Liver (tissue), 9 donors: ENCODE data around the gene CCL16. TPM values are rescaled to one million over a fixed set of nuclear protein-coding genes. Genes with fewer than 3 reads are reported as not detected.

Experiments
- DNase-seq: peaks from one replicate; pipeline ENCODE4 v3.0.0-alpha.2; 2017; ENCODE audit warnings: low spot score
- H3K27ac ChIP-seq, 2 donors: one replicate each; pipeline ENCODE4 v1.7.0; 2013; ENCODE audit warnings: inconsistent platforms in 2 of 2, low read length in 2 of 2, control low read depth in 1 of 2, low read depth in 1 of 2, mild to moderate bottlenecking in 1 of 2
- H3K27me3 ChIP-seq, 4 donors: one replicate each; pipeline versions ENCODE4 v1.6.1 to v1.7.0; 2013; ENCODE audit warnings: low read length in 3 of 4, inconsistent platforms in 1 of 4, mild to moderate bottlenecking in 1 of 4, moderate library complexity in 1 of 4; ENCODE audit not compliant: control insufficient read depth in 4 of 4, insufficient read depth in 4 of 4
- H3K36me3 ChIP-seq, 4 donors: one replicate each; pipeline versions ENCODE4 v1.6.1 to v1.7.0; 2013; ENCODE audit warnings: low read length in 3 of 4, mild to moderate bottlenecking in 3 of 4, low read depth in 1 of 4, moderate library complexity in 1 of 4; ENCODE audit not compliant: control insufficient read depth in 4 of 4, insufficient read depth in 3 of 4
- H3K4me1 ChIP-seq, 4 donors: one replicate each; pipeline versions ENCODE4 v1.6.1 to v1.7.0; 2013; ENCODE audit warnings: low read length in 3 of 4, mild to moderate bottlenecking in 3 of 4, moderate library complexity in 1 of 4; ENCODE audit not compliant: control insufficient read depth in 4 of 4, insufficient read depth in 4 of 4
- H3K4me3 ChIP-seq, 3 donors: one replicate each; pipeline versions ENCODE4 v1.6.1 to v1.7.0; 2013; ENCODE audit warnings: low read length in 3 of 3, control low read depth in 1 of 3, low read depth in 1 of 3, mild to moderate bottlenecking in 1 of 3
- H3K9ac ChIP-seq, 2 donors: one replicate each; pipeline ENCODE4 v1.7.0; 2013; ENCODE audit warnings: low read length in 2 of 2, mild to moderate bottlenecking in 2 of 2, moderate library complexity in 2 of 2, control low read depth in 1 of 2, low read depth in 1 of 2
- H3K9me3 ChIP-seq, 4 donors: one replicate each; pipeline versions ENCODE4 v1.6.1 to v1.7.0; 2013; ENCODE audit warnings: low read length in 3 of 4; ENCODE audit not compliant: control insufficient read depth in 4 of 4
- EGR1 ChIP-seq, 2 donors: IDR thresholded peaks; 2 replicates each; pipeline ENCODE4 v1.6.1; 2016 to 2018; ENCODE audit warnings: antibody characterized with exemption in 2 of 2, low read depth in 2 of 2
- FOXA1 ChIP-seq: IDR thresholded peaks from 2 replicates; pipeline ENCODE4 v1.6.1; 2016; ENCODE audit warnings: antibody characterized with exemption
- FOXA2 ChIP-seq: IDR thresholded peaks from 2 replicates; pipeline ENCODE4 v1.6.1; 2016; ENCODE audit warnings: antibody characterized with exemption
- GABPA ChIP-seq, 2 donors: IDR thresholded peaks in 1 of 2; conservative IDR thresholded peaks in 1 of 2; 2 replicates each; pipeline ENCODE4 v1.6.1; 2016; ENCODE audit warnings: antibody characterized with exemption in 2 of 2, mild to moderate bottlenecking in 1 of 2, moderate library complexity in 1 of 2
- HNF4A ChIP-seq, 2 donors: conservative IDR thresholded peaks; 2 replicates each; pipeline ENCODE4 v1.6.1; 2016; ENCODE audit warnings: antibody characterized with exemption in 2 of 2, mild to moderate bottlenecking in 2 of 2
- HNF4G ChIP-seq: IDR thresholded peaks from 2 replicates; pipeline ENCODE4 v1.6.1; 2016; ENCODE audit warnings: antibody characterized with exemption
- JUND ChIP-seq, 2 donors: IDR thresholded peaks; 2 replicates each; pipeline ENCODE4 v1.6.1; 2016; ENCODE audit warnings: antibody characterized with exemption in 2 of 2
- NR2F2 ChIP-seq: IDR thresholded peaks from 2 replicates; pipeline ENCODE4 v1.6.1; 2016; ENCODE audit warnings: antibody characterized with exemption
- RAD21 ChIP-seq, 2 donors: IDR thresholded peaks; 2 replicates each; pipeline ENCODE4 v1.6.1; 2016; ENCODE audit warnings: antibody characterized with exemption in 2 of 2, mild to moderate bottlenecking in 2 of 2
- RXRA ChIP-seq, 2 donors: IDR thresholded peaks; 2 replicates each; pipeline ENCODE4 v1.6.1; 2017 to 2018; ENCODE audit warnings: antibody characterized with exemption in 2 of 2, mild to moderate bottlenecking in 1 of 2
- SP1 ChIP-seq: IDR thresholded peaks from 2 replicates; pipeline ENCODE4 v1.6.1; 2018; ENCODE audit warnings: antibody characterized with exemption, mild to moderate bottlenecking
- TAF1 ChIP-seq: conservative IDR thresholded peaks from 2 replicates; pipeline ENCODE4 v1.6.1; 2016; ENCODE audit warnings: antibody characterized with exemption, mild to moderate bottlenecking
- YY1 ChIP-seq: IDR thresholded peaks from 2 replicates; pipeline ENCODE4 v1.6.1; 2016; ENCODE audit warnings: antibody characterized with exemption, mild to moderate bottlenecking
- WGBS: extraction: QIAGEN DNeasy Blood & Tissue Kit; methylation state at CpG from one replicate; pipeline ENCODE4 v1.1.7; 2013; 5-methylcytosine and 5-hydroxymethylcytosine counted together
- polyA plus RNA-seq, 2 donors: library from polyadenylated mRNA; stranded (reverse) in 1 of 2; unstranded in 1 of 2; fragments of 200-250 nt in 1 of 2; fragments of >200 nt in 1 of 2; fragmentation: Nextera tagmentation in 1 of 2; extraction: Ambion mirVana in 1 of 2; gene quantifications; one replicate each; pipeline versions ENCODE4 v1.2.1 to v1.2.3, GENCODE V29; 2013 to 2015
- total RNA-seq, 2 donors: library from RNA; depleted of rRNA; stranded (reverse); fragments of >200 nt; gene quantifications; one replicate each; pipeline ENCODE4 v1.2.3, GENCODE V29; 2014
- TF ChIP-seq, protein P1 (sequence below): IDR thresholded peaks from 2 replicates; pipeline ENCODE4 v1.6.1; 2016; ENCODE audit warnings: antibody characterized with exemption
- TF ChIP-seq, protein P2 (sequence below): IDR thresholded peaks from 2 replicates; pipeline ENCODE4 v1.6.1; 2016; ENCODE audit warnings: antibody characterized with exemption
- TF ChIP-seq, protein P3 (sequence below): IDR thresholded peaks from 2 replicates; pipeline ENCODE4 v1.6.1; 2016; ENCODE audit warnings: antibody characterized with exemption
- TF ChIP-seq, protein P4 (sequence below): IDR thresholded peaks from 2 replicates; pipeline ENCODE4 v1.6.1; 2016; ENCODE audit warnings: antibody characterized with exemption, mild to moderate bottlenecking
- TF ChIP-seq, protein P5 (sequence below): fragments of 150-350 bp; IDR thresholded peaks from 2 replicates; pipeline ENCODE4 v1.5.1; 2017; ENCODE audit warnings: improper control_type of control experiment, low read depth, low read length; ENCODE audit not compliant: missing input control
- donor health status: healthy.
- donor health status: healthy.
- donor health status: healthy.
- donor health status: healthy.
- donor health status: healthy.

CCL16 gene, protein sequence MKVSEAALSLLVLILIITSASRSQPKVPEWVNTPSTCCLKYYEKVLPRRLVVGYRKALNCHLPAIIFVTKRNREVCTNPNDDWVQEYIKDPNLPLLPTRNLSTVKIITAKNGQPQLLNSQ
- total RNA-seq (10 to 100 TPM in 1 of 2 donors, under 1 TPM in 1; 0.65 to 22.3 TPM), polyA plus RNA-seq (10 to 100 TPM in 1 of 2 donors, 1 to 10 TPM in 1; 8.1 to 21.7 TPM)

DNA sequence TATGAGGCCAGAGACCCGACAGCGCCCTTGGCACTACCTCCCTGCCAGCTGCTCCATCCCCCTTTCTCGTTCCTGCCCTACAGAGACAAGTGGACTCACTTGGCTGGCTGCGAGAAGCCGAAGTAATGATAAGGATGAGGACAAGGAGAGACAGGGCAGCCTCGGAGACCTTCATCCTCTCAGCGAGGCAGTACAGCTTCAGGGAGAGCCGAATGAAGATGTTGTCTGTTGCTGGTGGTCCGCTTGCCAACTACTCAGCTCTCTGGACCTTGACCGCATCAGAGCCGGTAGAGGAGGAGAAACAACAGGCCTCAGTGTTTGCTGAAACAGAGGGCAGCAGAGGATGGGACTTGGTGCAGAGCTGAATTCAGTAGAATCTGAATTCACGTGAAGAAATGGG, at the start of gene CCL16:
Gene CCL16, minus strand, starts transcription at position 252 of the 400 bp plus-strand sequence. Its CDS starts 77 bp downstream, at position 175.
- Histone ChIP-seq H3K9me3 (no peaks in the 10 kb centered on the region), H3K4me3 (peak within 1 kb of the TSS; percentile 51 to 81 (median 61)), H3K27ac (peak within 1 kb of the TSS; percentile 72 to 90), H3K4me1 (peaks cover 16 to 51% (median 38%) of the 10 kb centered on the region in 4 donors), H3K9ac (peak within 1 kb of the TSS; percentile 74 to 77), H3K36me3 (peaks cover 0 to 7% (median under 1%) of the 10 kb centered on the region in 4 donors), H3K27me3 (no peaks in the 10 kb centered on the region)
- WGBS: 35% methylated on average over 12 of the region's 12 CpGs
- no peak for DNase-seq
- TF ChIP-seq, protein P1, sequence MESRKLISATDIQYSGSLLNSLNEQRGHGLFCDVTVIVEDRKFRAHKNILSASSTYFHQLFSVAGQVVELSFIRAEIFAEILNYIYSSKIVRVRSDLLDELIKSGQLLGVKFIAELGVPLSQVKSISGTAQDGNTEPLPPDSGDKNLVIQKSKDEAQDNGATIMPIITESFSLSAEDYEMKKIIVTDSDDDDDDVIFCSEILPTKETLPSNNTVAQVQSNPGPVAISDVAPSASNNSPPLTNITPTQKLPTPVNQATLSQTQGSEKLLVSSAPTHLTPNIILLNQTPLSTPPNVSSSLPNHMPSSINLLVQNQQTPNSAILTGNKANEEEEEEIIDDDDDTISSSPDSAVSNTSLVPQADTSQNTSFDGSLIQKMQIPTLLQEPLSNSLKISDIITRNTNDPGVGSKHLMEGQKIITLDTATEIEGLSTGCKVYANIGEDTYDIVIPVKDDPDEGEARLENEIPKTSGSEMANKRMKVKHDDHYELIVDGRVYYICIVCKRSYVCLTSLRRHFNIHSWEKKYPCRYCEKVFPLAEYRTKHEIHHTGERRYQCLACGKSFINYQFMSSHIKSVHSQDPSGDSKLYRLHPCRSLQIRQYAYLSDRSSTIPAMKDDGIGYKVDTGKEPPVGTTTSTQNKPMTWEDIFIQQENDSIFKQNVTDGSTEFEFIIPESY: no peak
- peak; percentile 80 for TF ChIP-seq HNF4G
- TF ChIP-seq, protein P2, sequence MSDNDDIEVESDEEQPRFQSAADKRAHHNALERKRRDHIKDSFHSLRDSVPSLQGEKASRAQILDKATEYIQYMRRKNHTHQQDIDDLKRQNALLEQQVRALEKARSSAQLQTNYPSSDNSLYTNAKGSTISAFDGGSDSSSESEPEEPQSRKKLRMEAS: no peak
- no peak for TF ChIP-seq NR2F2
- peak in 1 of 2 donors; percentile 6 for TF ChIP-seq JUND (IDR thresholded peaks at IDR 0.05)
- no peak for TF ChIP-seq EGR1 (IDR thresholded peaks at IDR 0.05; ENCODE audit: low read depth in 2 of 2)
- TF ChIP-seq FOXA2: no peak
- TF ChIP-seq TAF1: peak; percentile 79
- TF ChIP-seq FOXA1: no peak
- TF ChIP-seq, protein P3, sequence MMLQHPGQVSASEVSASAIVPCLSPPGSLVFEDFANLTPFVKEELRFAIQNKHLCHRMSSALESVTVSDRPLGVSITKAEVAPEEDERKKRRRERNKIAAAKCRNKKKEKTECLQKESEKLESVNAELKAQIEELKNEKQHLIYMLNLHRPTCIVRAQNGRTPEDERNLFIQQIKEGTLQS: no peak
- TF ChIP-seq HNF4A (conservative IDR thresholded peaks at IDR 0.05): peak; percentile 74 to 78
- no peak for TF ChIP-seq GABPA (IDR thresholded peaks at IDR 0.05 in 1 of 2, conservative IDR thresholded peaks at IDR 0.05 in 1 of 2)
- TF ChIP-seq RAD21 (IDR thresholded peaks at IDR 0.05): peak in 1 of 2 donors; percentile 63
- TF ChIP-seq YY1: peak; percentile 45
- no peak for TF ChIP-seq RXRA (IDR thresholded peaks at IDR 0.05)
- TF ChIP-seq SP1: no peak
- TF ChIP-seq, protein P4, sequence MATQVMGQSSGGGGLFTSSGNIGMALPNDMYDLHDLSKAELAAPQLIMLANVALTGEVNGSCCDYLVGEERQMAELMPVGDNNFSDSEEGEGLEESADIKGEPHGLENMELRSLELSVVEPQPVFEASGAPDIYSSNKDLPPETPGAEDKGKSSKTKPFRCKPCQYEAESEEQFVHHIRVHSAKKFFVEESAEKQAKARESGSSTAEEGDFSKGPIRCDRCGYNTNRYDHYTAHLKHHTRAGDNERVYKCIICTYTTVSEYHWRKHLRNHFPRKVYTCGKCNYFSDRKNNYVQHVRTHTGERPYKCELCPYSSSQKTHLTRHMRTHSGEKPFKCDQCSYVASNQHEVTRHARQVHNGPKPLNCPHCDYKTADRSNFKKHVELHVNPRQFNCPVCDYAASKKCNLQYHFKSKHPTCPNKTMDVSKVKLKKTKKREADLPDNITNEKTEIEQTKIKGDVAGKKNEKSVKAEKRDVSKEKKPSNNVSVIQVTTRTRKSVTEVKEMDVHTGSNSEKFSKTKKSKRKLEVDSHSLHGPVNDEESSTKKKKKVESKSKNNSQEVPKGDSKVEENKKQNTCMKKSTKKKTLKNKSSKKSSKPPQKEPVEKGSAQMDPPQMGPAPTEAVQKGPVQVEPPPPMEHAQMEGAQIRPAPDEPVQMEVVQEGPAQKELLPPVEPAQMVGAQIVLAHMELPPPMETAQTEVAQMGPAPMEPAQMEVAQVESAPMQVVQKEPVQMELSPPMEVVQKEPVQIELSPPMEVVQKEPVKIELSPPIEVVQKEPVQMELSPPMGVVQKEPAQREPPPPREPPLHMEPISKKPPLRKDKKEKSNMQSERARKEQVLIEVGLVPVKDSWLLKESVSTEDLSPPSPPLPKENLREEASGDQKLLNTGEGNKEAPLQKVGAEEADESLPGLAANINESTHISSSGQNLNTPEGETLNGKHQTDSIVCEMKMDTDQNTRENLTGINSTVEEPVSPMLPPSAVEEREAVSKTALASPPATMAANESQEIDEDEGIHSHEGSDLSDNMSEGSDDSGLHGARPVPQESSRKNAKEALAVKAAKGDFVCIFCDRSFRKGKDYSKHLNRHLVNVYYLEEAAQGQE: peak; percentile 26
- TF ChIP-seq, protein P5, sequence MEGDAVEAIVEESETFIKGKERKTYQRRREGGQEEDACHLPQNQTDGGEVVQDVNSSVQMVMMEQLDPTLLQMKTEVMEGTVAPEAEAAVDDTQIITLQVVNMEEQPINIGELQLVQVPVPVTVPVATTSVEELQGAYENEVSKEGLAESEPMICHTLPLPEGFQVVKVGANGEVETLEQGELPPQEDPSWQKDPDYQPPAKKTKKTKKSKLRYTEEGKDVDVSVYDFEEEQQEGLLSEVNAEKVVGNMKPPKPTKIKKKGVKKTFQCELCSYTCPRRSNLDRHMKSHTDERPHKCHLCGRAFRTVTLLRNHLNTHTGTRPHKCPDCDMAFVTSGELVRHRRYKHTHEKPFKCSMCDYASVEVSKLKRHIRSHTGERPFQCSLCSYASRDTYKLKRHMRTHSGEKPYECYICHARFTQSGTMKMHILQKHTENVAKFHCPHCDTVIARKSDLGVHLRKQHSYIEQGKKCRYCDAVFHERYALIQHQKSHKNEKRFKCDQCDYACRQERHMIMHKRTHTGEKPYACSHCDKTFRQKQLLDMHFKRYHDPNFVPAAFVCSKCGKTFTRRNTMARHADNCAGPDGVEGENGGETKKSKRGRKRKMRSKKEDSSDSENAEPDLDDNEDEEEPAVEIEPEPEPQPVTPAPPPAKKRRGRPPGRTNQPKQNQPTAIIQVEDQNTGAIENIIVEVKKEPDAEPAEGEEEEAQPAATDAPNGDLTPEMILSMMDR: no peak
